Measurements from ENCODE around the gene SVEP1.
"Not testable (repeated sequence)": the region's sequence is repeated elsewhere in the genome, so short reads cannot be mapped to it uniquely, and the experiment has no call there.

The SVEP1 gene

DNA sequence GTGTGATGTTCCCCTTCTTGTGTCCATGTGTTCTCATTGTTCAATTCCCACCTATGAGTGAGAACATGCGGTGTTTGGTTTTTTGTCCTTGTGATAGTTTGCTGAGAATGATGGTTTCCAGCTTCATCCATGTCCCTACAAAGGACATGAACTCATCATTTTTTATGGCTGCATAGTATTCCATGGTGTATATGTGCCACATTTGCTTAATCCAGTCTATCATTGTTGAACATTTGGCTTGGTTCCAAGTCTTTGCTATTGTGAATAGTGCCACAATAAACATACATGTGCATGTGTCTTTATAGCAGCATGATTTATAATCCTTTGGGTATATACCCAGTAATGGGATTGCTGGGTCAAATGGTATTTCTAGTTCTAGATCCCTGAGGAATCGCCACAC is 220.5 kb downstream of the SVEP1 start:
- DNase-seq (ENCODE audit: low read depth), result not testable (repeated sequence)

GRCh38 chr9:110357505-110357904 is 222.0 kb downstream of the SVEP1 start:
- no peak for DNase-seq (ENCODE audit: low read depth)

DNA sequence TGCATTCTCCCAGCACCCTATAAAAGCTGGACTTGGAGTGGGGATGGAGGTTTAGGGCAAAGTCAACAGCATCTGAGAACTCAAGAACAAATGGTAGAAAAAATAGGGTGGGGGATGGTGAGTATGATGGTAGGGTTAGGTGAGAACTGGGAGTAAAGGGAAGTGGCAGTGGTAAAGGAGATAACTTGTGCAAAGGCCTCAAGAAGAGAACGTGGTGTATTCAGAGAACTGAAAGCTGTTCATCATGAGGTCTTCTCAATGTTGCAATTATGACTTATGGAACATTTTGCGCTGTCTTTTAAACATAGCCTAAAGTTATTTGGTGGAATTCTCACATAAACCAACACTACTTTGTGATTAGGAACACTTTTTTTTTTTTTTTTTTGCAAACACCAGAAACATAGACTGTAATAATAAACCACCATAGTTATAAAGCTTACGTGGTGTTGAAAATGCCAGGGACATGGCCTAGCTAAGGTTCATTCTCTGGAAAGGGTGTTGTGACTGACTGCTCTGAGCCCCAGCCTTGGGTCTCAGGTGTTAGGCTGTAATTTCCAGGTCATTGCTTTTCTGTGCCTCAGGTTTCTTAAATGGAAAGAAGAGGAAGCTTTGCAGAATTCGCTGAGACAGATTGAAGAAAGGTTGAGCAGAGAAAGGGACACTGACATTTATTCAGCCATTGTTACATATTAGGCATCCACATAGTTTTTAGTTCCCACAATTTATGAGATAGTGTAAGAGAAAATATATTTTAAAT is 222.7 kb downstream of the SVEP1 start:
- no peak for DNase-seq (ENCODE audit: low read depth)

GRCh38 chr9:110355911-110356310 is 223.6 kb downstream of the SVEP1 start:
- no peak for DNase-seq (ENCODE audit: low read depth)

- DNase-seq (ENCODE audit: low read depth), result peak; percentile 74
These were observed 228.5 kb downstream of the SVEP1 start for GRCh38 chr9:110351009-110351467.

DNA sequence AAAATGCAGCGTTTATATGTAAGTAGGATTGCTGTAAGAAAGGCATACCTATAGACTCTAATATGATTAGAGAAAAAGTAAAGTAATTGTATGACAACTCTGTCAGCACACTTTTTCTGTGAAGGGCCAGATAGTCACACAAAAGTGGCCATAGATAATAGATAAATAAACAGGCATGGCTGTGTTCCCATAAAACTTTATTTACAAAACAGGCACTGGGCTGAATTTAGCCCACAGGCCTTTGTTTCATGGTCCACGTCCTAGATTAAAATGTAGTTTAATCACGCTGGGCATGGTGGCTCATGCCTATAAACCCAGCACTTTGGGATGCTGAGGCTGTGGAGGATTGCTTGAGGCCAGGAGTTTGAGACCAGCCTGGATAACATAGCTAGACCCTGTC is 233.2 kb downstream of the SVEP1 start:
- DNase-seq (ENCODE audit: low read depth), result no peak

DNA sequence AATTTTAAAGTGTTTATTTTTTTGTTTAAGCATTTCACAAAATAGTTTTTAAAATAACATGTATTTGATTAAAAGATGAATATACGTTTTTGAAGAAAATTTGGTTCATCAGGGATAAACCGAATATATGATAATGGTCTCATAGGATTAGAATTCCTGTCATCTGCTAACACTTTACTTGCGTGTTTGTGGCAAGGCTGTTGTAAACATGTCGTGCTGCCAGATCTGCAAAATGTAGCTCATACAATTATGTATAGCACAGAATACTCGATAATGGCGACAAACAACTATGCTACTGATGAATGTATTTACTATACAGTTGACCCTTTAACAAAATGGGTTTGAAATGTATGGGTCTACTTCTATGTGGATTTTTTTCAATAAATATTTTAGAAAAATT is 234.7 kb downstream of the SVEP1 start:
- DNase-seq (ENCODE audit: low read depth), result no peak

- DNase-seq (ENCODE audit: low read depth), result no peak
These were observed 236.0 kb downstream of the SVEP1 start for GRCh38 chr9:110343551-110343950.

DNA sequence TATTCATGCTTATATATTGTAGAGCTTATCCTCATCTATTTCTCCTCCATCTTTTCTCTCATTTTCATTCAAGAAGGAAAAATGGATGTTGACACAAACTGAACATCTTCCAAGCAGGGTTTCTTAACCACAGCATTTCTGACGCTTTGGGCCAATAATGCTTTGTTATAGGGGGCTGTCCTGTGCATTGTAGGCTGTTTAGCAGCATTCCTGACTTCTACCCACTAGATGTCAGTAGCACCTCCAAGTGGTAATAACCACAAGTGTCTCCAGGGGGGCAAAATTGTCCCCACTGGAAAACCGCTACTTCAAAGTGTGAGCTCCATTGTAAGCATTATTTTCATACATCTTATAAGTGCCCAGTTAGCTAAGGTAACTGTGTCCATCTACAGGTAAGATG is 239.2 kb downstream of the SVEP1 start:
- DNase-seq (ENCODE audit: low read depth), result peak; percentile 40

DNA sequence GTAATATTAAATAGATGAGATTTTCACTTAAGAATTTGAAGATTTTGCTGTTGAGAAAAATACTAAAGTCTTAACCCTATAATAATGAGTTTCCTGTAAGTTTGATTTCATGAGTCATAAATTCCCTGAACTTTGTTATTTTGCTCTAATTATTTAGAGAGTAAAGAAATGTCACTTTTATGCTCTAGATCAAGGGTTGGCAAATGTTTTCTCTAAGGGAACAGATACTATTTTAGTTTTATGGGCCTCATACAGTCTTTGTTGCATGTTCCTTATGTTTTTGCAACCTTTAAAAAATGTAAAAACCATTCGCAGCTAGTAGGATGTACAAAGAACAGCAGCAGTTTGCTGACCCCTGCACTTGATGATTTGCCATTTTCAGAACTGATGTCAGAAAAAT is 241.4 kb downstream of the SVEP1 start:
- DNase-seq (ENCODE audit: low read depth), result no peak

- DNase-seq (ENCODE audit: low read depth), result no peak
These were observed 241.8 kb downstream of the SVEP1 start, which contains the start of gene TXNDC8 for GRCh38 chr9:110337727-110338126. TXNDC8 (minus strand) TSS chr9:110337863.

- no peak for DNase-seq (ENCODE audit: low read depth)
These were observed 243.2 kb downstream of the SVEP1 start for GRCh38 chr9:110336363-110336762.

GRCh38 chr9:110334871-110335270 is 244.7 kb downstream of the SVEP1 start:
- no peak for DNase-seq (ENCODE audit: low read depth)

DNA sequence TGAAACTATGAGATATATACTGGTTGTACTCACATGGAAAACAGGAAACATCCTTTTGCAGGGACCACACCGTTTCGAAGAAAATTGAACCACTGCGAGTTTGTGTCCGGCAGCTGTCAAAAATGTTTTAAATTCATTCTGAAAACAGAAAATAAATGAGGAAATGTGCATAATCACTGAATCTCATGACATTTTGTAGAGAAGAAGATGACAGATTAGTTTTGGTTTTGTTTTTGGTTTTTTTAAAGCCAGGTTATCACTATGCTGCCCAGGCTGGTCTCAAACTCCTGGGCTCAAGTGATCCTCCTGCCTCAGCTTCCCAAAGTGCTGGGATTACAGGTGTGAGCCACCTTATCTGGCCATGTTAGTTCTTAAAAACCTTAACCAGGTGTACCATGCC is 245.4 kb downstream of the SVEP1 start:
- no peak for DNase-seq (ENCODE audit: low read depth)

DNA sequence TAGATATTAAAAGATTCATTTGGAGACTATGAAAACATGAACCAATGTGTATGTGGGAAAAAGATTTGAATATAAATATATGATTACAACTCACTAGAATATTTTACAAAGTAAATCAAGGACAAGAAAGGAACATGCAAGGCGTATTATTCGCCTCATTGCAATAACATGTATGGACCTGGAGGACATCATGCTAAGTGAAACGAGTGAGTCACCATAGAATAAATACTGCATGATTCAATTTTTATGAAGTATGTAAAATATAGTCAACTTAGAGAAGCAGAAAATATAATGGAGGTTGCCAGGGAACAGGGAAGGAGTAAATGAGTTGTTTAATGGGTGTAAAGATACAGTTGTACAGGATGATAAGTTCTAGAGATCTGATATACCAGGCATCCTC is 246.8 kb downstream of the SVEP1 start:
- no peak for DNase-seq (ENCODE audit: low read depth)

GRCh38 chr9:110330484-110331105 is 248.9 kb downstream of the SVEP1 start:
- no peak for DNase-seq (ENCODE audit: low read depth)

GRCh38 chr9:110329639-110330230 is 249.8 kb downstream of the SVEP1 start:
- DNase-seq (ENCODE audit: low read depth), result no peak

GRCh38 chr9:110328763-110329162 is 250.8 kb downstream of the SVEP1 start:
- no peak for DNase-seq (ENCODE audit: low read depth)

GRCh38 chr9:110327716-110328115 is 251.8 kb downstream of the SVEP1 start:
- DNase-seq (ENCODE audit: low read depth), result no peak

GRCh38 chr9:110323818-110324217 is 255.7 kb downstream of the SVEP1 start:
- no peak for DNase-seq (ENCODE audit: low read depth)

- no peak for DNase-seq (ENCODE audit: low read depth)
These were observed 258.7 kb downstream of the SVEP1 start for GRCh38 chr9:110320651-110321445.

DNA sequence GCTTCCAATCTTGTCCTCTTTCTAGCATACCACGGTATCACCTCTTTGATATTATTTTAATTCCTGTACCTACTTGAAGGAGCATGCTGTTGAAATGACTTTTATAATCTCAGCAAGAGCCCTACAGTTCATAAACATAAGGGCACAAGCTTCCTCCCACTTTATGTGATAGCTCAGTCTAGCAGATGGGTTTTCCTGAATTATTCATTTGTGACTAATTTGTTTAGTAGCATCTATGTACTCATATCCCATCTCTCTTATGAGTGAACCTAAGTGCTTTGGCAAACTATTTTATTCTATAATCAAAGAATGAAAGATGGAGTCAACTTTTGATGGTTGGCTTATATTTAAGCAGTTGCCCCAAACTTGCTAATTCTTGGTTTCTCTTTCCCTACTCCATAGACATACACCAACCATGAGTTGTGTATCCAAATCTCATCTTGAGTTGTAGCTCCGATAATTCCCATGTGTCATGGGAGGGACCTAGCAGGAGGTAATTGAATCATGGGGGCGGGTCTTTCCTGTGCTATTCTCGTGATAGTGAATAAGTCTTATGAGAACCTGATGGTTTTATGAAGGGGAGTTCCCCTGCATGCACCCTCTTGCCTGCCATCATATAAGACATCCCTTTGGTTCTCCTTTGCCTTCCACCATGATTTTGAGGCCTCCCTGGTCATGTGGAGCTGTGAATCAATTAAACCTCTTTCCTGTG is 259.6 kb downstream of the SVEP1 start:
- peak; percentile 30 for DNase-seq (ENCODE audit: low read depth)

Measured in ELR (cell line).